Muscle layer of duodenum (tissue), 2 donors: ENCODE results near the gene RIMS4.
"Not testable (repeated sequence)": the region's sequence is repeated elsewhere in the genome, so short reads cannot be mapped to it uniquely, and the experiment has no call there.

Source experiments
- H3K27ac ChIP-seq: one replicate; pipeline ENCODE4 v1.7.0; 2013; ENCODE audit warnings: mild to moderate bottlenecking, low read length
- H3K27me3 ChIP-seq: one replicate; pipeline ENCODE4 v1.7.0; 2013; ENCODE audit warnings: low read depth, mild to moderate bottlenecking, control low read depth, low read length
- H3K36me3 ChIP-seq, 2 donors: one replicate each; pipeline ENCODE4 v1.7.0; 2013; ENCODE audit warnings: low read length in 2 of 2, control low read depth in 1 of 2, mild to moderate bottlenecking in 1 of 2; ENCODE audit not compliant: insufficient read depth in 2 of 2, control insufficient read depth in 1 of 2
- H3K4me1 ChIP-seq, 2 donors: one replicate each; pipeline ENCODE4 v1.7.0; 2013; ENCODE audit warnings: low read length in 2 of 2, mild to moderate bottlenecking in 2 of 2, control low read depth in 1 of 2, moderate library complexity in 1 of 2; ENCODE audit not compliant: insufficient read depth in 2 of 2, control insufficient read depth in 1 of 2
- H3K4me3 ChIP-seq, 2 donors: one replicate each; pipeline ENCODE4 v1.7.0; 2013; ENCODE audit warnings: low read length in 2 of 2, low read depth in 1 of 2, mild to moderate bottlenecking in 1 of 2
- H3K9me3 ChIP-seq, 2 donors: one replicate each; pipeline ENCODE4 v1.7.0; 2013; ENCODE audit warnings: low read length in 2 of 2, control low read depth in 1 of 2, mild to moderate bottlenecking in 1 of 2; ENCODE audit not compliant: control insufficient read depth in 1 of 2
- donor health status: healthy.

The RIMS4 gene

GRCh38 chr20:44772636-44773035, 37.7 kb downstream of the RIMS4 start:
- Histone ChIP-seq H3K27ac (no peak overlapping the region), H3K27me3 (no peaks in the 10 kb centered on the region), H3K4me1 (no peaks in the 10 kb centered on the region), H3K9me3 (no peaks in the 10 kb centered on the region), H3K4me3 (no peak overlapping the region), H3K36me3 (no peaks in the 10 kb centered on the region)

- Histone ChIP-seq H3K27ac (no peak overlapping the region), H3K27me3 (no peaks in the 10 kb centered on the region), H3K4me3 (no peak overlapping the region), H3K9me3 (no peaks in the 10 kb centered on the region), H3K4me1 (no peaks in the 10 kb centered on the region), H3K36me3 (no peaks in the 10 kb centered on the region)
Measured at GRCh38 chr20:44771172-44771535, 39.2 kb downstream of the RIMS4 start.

GRCh38 chr20:44770484-44771171, 39.7 kb downstream of the RIMS4 start:
- H3K27ac ChIP-seq, result no peak overlapping the region

GRCh38 chr20:44769481-44769863, 40.9 kb downstream of the RIMS4 start:
- Histone ChIP-seq H3K4me1 (no peaks in the 10 kb centered on the region), H3K9me3 (no peaks in the 10 kb centered on the region), H3K36me3 (no peaks in the 10 kb centered on the region), H3K27me3 (no peaks in the 10 kb centered on the region), H3K4me3 (no peak overlapping the region), H3K27ac (no peak overlapping the region)

More at GRCh38 chr20:44770484-44771171, 39.7 kb downstream of the RIMS4 start:
- Histone ChIP-seq H3K4me1 (no peaks in the 10 kb centered on the region), H3K36me3 (no peaks in the 10 kb centered on the region), H3K4me3 (no peak overlapping the region), H3K27me3 (no peaks in the 10 kb centered on the region), H3K9me3 (no peaks in the 10 kb centered on the region)

GRCh38 chr20:44768854-44769480, 41.4 kb downstream of the RIMS4 start:
- Histone ChIP-seq H3K4me3 (no peak overlapping the region), H3K27me3 (no peaks in the 10 kb centered on the region), H3K9me3 (no peaks in the 10 kb centered on the region), H3K27ac (no peak overlapping the region), H3K36me3 (no peaks in the 10 kb centered on the region), H3K4me1 (no peaks in the 10 kb centered on the region)

GRCh38 chr20:44768256-44768655, 42.1 kb downstream of the RIMS4 start:
- H3K36me3 ChIP-seq, result no peaks in the 10 kb centered on the region
- no peaks in the 10 kb centered on the region for H3K4me1 ChIP-seq
- H3K9me3 ChIP-seq, result no peaks in the 10 kb centered on the region
- no peak overlapping the region for H3K4me3 ChIP-seq
- H3K27ac ChIP-seq, result no peak overlapping the region
- H3K27me3 ChIP-seq, result no peaks in the 10 kb centered on the region

- no peaks in the 10 kb centered on the region for H3K27me3 ChIP-seq
- no peaks in the 10 kb centered on the region for H3K9me3 ChIP-seq
- no peak overlapping the region for H3K4me3 ChIP-seq
- no peaks in the 10 kb centered on the region for H3K4me1 ChIP-seq
- no peak overlapping the region for H3K27ac ChIP-seq
- H3K36me3 ChIP-seq, result no peaks in the 10 kb centered on the region
Measured at GRCh38 chr20:44765701-44766347, 44.5 kb downstream of the RIMS4 start.

- H3K9me3 ChIP-seq, result no peaks in the 10 kb centered on the region
- H3K36me3 ChIP-seq, result no peaks in the 10 kb centered on the region
- no peaks in the 10 kb centered on the region for H3K27me3 ChIP-seq
- no peak overlapping the region for H3K27ac ChIP-seq
- no peaks in the 10 kb centered on the region for H3K4me1 ChIP-seq
- H3K4me3 ChIP-seq, result no peak overlapping the region
Measured at GRCh38 chr20:44765091-44765490, 45.3 kb downstream of the RIMS4 start.

- not testable (repeated sequence) for H3K27me3 ChIP-seq, H3K4me3 ChIP-seq, H3K4me1 ChIP-seq, H3K36me3 ChIP-seq, H3K9me3 ChIP-seq, H3K27ac ChIP-seq
Measured at GRCh38 chr20:44763798-44764197, 46.5 kb downstream of the RIMS4 start.

GRCh38 chr20:44762466-44763140, 47.7 kb downstream of the RIMS4 start:
- Histone ChIP-seq H3K36me3 (no peaks in the 10 kb centered on the region), H3K27ac (no peak overlapping the region), H3K27me3 (no peaks in the 10 kb centered on the region), H3K4me1 (no peaks in the 10 kb centered on the region), H3K9me3 (no peaks in the 10 kb centered on the region), H3K4me3 (no peak overlapping the region)

- H3K36me3 ChIP-seq, result no peaks in the 10 kb centered on the region
- no peaks in the 10 kb centered on the region for H3K4me1 ChIP-seq
- no peak overlapping the region for H3K4me3 ChIP-seq
- no peaks in the 10 kb centered on the region for H3K27me3 ChIP-seq
- no peaks in the 10 kb centered on the region for H3K9me3 ChIP-seq
- H3K27ac ChIP-seq, result no peak overlapping the region
Measured at GRCh38 chr20:44761423-44761822, 48.9 kb downstream of the RIMS4 start.
